GM12875 (cell line): ENCODE measurements around the gene HOXA1.
"Not testable (repeated sequence)": the region's sequence is repeated elsewhere in the genome, so short reads cannot be mapped to it uniquely, and the experiment has no call there.

Experiments
- H3K4me3 ChIP-seq: one replicate; pipeline ENCODE4 v1.5.1; 2011; ENCODE audit warnings: low read depth, low read length, control low read depth
- TF ChIP-seq, protein P1 (sequence below): IDR thresholded peaks from 2 replicates; pipeline ENCODE4 v1.5.1; 2011; ENCODE audit warnings: low read depth, mild to moderate bottlenecking, control low read depth, inconsistent platforms, low read length, moderate library complexity, borderline replicate concordance; ENCODE audit not compliant: insufficient read depth

Gene HOXA1

DNA sequence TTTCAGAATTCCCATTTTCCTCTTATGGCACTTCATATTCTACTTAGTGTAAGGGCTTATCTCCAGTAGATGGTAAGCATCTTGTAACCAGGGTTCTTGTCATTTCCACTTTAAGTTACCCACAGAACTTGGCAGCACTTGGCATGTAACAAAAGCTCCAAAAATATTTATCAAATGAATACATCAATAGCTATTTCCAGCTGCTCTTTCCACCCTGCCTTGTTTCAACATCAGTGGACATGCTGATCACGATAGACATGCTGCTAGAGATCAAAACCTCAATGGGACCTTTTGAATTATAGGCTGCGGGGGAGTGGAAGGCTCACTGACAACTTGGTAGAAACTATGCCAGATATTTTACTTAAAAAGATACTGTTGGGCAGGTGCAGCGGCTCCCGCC, 32.9 kb downstream of the HOXA1 start:
- H3K4me3 ChIP-seq: no peak overlapping the region
- TF ChIP-seq, protein P1, sequence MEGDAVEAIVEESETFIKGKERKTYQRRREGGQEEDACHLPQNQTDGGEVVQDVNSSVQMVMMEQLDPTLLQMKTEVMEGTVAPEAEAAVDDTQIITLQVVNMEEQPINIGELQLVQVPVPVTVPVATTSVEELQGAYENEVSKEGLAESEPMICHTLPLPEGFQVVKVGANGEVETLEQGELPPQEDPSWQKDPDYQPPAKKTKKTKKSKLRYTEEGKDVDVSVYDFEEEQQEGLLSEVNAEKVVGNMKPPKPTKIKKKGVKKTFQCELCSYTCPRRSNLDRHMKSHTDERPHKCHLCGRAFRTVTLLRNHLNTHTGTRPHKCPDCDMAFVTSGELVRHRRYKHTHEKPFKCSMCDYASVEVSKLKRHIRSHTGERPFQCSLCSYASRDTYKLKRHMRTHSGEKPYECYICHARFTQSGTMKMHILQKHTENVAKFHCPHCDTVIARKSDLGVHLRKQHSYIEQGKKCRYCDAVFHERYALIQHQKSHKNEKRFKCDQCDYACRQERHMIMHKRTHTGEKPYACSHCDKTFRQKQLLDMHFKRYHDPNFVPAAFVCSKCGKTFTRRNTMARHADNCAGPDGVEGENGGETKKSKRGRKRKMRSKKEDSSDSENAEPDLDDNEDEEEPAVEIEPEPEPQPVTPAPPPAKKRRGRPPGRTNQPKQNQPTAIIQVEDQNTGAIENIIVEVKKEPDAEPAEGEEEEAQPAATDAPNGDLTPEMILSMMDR: no peak

DNA sequence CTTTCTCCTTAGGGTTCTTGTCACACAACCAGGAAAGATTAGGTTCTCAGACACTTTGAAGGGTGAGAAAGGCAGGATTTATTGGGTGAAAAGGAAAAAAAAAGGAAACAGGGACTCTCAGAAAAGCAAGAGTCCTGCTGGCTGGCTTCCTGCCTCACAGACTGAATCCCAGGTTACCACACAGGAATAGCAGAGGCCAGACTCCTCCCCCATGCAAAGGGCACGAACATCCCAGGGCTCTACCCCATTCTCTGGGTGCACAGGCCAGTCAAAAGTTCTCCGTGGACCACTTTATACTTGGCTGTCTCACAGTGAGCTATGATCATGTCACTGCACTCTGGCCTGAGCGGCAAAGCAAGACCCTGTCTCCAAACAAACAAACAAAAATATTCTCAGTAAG, 42.6 kb downstream of the HOXA1 start:
- TF ChIP-seq, protein P1: no peak
- H3K4me3 ChIP-seq: no peak overlapping the region

DNA sequence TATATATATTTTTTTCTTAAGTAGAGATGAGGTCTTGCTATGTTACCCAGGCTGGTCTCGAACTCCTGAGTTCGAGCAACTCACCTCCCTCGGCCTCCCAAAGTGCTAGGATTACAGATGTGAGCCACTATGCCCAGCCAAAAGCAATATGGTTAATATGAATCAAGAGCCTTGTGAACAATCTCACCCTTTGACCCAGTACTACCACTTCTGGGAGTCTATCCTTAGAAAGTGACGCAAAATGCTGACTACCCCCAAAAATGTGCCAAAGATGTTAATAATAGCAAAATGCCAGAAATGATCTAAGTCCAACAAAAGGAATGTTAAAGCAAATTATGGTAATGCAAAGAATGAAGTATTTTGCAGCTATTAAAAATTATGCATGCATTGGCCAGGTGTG, 44.3 kb downstream of the HOXA1 start:
- TF ChIP-seq, protein P1: no peak
- no peak overlapping the region for H3K4me3 ChIP-seq

DNA sequence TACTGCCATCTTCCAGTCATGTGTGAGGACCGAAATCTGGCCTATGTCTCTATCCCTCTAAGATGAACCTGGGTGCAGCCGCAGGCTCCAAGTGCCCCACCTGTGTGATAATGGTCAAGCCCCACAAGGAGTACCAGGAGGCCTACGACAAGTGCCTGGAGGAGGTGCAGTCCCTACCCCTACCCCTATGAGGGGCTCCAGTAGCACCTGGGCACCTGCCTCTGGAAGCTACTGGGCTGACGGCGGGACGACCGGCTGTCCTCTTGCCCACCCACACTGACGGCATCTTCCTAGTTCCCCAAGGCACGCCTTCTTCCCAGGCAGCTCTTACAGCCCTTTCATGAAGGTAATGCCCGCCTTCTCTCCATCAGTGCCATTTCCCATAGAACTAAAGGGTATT, 47.4 kb downstream of the HOXA1 start:
- TF ChIP-seq, protein P1: no peak

DNA sequence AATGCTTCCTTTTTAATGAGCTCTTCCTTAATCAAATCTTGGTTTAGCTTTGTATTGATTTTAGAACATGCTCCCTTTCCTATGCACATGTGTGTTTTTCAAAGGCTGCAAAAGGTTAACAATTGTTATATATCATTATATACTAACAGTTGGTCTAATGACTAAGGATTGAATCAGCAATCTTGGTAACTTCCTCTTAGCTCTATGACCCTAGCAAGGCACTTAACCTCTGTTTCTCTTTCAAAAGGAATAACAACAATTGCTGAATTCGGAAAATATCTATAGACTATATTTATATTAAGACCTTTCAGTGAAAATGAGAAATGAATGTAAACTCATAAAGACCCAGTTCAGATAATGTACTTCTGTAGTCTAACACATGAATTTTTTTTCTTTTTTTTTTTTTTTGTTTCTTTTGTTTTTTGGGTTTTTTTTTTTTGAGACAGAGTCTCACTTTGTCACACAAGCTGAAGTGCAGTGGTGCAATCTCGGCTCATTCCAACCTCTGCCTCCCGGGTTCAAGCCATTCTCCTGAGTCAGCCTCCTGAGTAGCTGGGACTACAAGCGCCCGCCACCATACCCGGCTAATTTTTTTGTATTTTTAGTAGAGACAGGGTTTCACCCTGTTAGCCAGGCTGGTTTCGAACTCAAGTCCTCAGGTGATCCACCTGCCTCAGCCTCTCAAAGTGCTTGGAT, 48.8 kb downstream of the HOXA1 start:
- TF ChIP-seq, protein P1: no peak

More for the DNA sequence above, 47.4 kb downstream of the HOXA1 start:
- H3K4me3 ChIP-seq: no peak overlapping the region

DNA sequence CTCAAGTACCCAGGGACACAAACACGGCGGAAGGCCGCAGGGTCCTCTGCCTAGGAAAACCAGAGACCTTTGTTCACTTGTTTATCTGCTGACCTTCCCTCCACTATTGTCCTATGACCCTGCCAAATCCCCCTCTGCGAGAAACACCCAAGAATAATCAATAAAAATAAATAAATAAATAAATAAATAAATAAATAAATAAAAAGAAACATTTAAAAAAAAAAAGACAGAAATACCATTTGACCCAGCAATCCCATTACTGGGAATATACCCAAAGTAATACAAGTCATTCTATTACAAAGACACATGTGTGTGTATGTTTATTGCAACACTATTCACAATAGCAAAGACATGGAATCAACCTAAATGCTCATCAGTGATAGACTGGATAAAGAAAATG, 49.8 kb downstream of the HOXA1 start:
- H3K4me3 ChIP-seq: not testable (repeated sequence)

More for the DNA sequence above, 48.8 kb downstream of the HOXA1 start:
- no peak overlapping the region for H3K4me3 ChIP-seq

DNA sequence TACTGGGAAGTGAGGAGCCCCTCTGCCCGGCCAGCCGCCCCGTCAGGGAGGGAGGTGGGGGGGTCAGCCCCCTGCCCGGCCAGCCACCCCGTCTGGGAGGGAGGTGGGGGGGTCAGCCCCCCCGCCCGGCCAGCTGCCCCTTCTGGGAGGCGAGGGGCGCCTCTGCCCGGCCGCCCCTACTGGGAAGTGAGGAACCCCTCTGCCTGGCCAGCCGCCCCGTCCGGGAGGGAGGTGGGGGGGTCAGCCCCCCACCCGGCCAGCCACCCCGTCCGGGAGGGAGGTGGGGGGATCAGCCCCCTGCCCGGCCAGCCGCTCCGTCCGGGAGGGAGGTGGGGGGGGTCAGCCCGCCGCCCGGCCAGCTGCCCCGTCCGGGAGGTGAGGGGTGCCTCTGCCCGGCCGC, 50.7 kb downstream of the HOXA1 start:
- H3K4me3 ChIP-seq: not testable (repeated sequence)
